Femur (tissue), 1 donor: ENCODE measurements around the gene CFAP53.

ENCODE experiments used
- DNase-seq: peaks from one replicate; pipeline ENCODE4 v3.0.0-alpha.2; 2017

The CFAP53 gene

GRCh38 chr18:50192995-50193795, 73.1 kb downstream of the CFAP53 start:
- no peak for DNase-seq

- DNase-seq = no peak
These were observed 75.4 kb downstream of the CFAP53 start for GRCh38 chr18:50190926-50191325.

GRCh38 chr18:50190236-50190635, 76.1 kb downstream of the CFAP53 start:
- no peak for DNase-seq

GRCh38 chr18:50189160-50189559, 77.1 kb downstream of the CFAP53 start:
- no peak for DNase-seq

GRCh38 chr18:50188652-50189051, 77.6 kb downstream of the CFAP53 start:
- no peak for DNase-seq

- DNase-seq = no peak
These were observed 78.6 kb downstream of the CFAP53 start for GRCh38 chr18:50187659-50188058.

GRCh38 chr18:50186385-50186784, 79.9 kb downstream of the CFAP53 start:
- DNase-seq = no peak

- no peak for DNase-seq
These were observed 82.7 kb downstream of the CFAP53 start for GRCh38 chr18:50183556-50183955.

- DNase-seq = no peak
These were observed 83.8 kb downstream of the CFAP53 start for GRCh38 chr18:50182511-50182910.

- no peak for DNase-seq
These were observed 84.7 kb downstream of the CFAP53 start for GRCh38 chr18:50181590-50181989.

- DNase-seq = no peak
These were observed 86.8 kb downstream of the CFAP53 start for GRCh38 chr18:50179465-50179864.

- DNase-seq = no peak
These were observed 88.9 kb downstream of the CFAP53 start for GRCh38 chr18:50177294-50177992.
